GM19099 (cell line): ENCODE results near the gene NAA11.

Source experiments
- POLR2A ChIP-seq: IDR thresholded peaks from 3 replicates; pipeline ENCODE4 v1.6.1; 2011; ENCODE audit warnings: low read depth; ENCODE audit not compliant: insufficient read length; ENCODE audit errors: extremely low read depth

NAA11 gene

DNA sequence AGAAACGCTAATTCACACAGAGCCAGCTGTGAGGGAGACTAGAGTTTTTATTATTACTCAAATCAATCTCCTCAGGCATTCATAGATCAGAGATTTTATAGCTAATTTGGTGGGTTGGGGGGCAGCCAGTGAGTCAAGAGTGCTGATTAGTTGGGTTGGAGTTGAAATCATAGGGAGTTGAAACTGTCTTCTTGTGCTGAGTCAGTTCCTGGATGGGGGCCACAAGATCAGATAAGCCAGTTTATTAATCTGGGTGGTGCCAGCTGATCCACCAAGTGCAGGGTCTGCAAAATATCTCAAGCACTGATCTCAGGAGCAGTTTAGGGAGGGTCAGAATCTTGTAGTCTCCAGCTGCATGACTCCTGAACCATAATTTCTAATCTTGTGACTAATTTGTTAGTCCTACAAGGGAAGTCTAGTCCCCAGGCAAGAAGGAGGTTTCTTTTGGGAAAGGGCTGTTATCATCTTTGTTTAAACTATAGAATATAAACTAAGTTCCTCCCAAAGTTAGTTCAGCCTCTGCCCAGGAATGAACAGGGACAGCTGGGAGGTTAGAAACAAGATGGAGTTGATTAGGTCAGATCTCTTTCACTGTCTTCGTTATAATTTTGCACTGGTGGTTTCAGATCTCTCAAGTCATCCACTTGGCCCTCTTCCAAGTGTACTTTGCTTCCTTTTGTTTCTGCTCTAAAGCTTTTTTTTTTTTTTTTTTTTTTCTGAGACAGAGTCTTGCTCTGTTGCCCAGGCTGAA, 5.4 kb upstream of the NAA11 start:
- TF ChIP-seq POLR2A = no peak

DNA sequence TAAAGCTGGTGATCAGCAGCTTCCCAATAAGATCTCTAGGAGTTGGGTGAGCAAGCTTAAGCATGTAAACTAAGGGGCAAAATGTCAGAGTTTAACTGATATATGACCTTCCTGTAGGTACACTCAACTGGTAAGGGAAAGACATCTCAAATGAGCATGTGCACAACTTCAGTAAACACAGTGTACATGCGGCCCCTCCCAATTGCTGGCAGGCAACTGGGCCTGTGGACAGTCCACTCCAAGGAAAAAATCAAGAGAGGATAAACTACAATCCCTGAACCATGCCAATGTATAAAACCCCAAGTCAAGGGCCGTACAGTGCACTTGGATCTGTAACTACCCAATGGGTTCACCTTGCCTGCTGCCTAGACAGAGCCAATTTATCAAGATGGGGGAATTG, 4.9 kb upstream of the NAA11 start:
- no peak for TF ChIP-seq POLR2A

- no peak for TF ChIP-seq POLR2A
These were observed 425 bp downstream of the NAA11 start for GRCh38 chr4:79325436-79325835.

DNA sequence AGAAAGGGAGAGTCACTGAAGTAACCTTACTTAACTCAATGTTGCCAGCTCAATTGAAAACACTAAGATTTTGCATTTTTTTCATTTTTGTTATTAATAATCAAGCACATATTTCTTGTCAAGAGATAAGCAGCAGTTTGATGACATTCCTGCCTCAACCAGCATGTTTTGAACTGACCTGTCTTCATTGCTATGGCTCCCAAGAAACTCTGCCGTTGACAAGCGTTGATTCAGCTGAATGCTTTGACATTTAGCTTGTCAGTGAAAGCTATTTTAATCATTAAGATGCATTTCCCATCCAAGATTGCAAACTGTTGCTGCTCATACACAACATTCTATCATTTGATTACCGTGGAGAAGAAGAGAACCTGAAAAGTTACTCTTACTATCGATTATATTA, 5.9 kb downstream of the NAA11 start:
- TF ChIP-seq POLR2A = no peak

DNA sequence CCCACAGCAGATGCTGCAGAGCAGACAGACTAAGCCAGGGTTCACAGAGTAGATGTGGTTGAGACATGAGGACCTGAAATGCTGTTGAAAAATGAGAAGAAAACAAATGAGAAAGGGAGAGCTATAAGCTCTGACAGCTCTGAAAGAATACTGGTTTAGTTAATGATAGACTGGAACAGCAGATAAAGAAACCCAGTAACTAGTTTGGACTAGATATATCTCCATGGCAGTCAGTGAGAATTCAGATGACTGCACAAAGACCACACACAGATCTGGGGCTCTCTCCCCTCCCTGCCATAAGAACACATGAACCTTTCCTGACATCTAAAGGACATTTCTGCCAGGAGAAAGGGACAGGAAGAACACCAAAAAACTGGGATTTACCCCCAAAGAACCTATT, 8.2 kb downstream of the NAA11 start:
- no peak for TF ChIP-seq POLR2A

GRCh38 chr4:79315891-79316290, 10.0 kb downstream of the NAA11 start:
- TF ChIP-seq POLR2A = no peak

DNA sequence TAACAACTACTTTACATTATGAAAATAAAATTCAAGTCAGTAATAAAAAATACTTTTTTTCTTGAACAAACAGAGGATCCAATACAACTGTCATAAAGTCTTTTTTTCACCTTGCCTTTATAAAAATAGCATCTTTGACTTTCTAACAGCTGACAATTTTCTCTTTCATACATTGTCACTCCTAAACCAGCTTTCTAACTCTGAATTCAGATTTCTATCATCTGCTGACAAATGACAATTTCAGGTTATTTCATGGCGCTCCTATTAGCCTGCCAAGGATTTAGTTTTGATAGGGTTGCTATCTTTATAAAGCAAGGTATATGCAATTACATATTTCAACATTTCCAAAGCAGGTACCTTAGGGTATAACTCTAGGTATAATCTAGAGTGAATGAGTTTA, 14.6 kb downstream of the NAA11 start:
- no peak for TF ChIP-seq POLR2A

DNA sequence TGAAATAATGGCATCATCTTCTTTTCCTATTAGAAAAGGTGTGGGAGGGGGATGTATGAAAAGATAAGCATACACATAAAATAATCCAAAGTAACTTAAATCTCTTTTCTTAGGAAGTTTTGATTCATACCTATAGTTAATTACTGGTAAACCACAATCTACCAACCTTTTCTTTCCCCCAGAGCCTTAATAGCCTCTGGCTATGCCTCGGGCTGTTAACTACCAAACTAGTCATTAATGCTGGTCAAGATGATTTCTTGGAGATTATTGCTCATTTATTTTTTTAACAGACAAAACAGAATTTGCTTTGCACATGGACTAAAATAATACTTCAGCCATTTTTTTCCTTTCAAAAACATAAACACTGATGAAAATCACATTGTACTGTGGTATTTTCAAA, 16.9 kb downstream of the NAA11 start:
- no peak for TF ChIP-seq POLR2A

DNA sequence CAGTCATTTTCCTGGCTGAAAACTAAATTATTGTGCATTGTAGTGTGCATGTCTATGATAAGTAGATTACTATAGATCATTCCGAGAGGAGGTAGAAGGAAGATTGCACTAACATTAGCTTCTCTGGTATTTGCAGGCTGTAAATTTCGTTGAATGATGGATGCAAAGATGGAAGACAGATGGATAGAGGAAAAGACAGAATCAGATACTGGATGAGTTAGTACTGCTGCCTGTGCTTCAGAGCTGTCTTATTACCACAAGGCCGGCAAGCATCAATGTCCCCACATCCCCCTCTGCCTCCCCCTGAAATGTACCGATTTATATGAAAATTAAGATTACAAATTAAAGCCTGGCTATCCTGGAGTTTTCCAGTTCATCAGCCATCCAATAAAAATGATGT, 17.7 kb downstream of the NAA11 start:
- no peak for TF ChIP-seq POLR2A

- no peak for TF ChIP-seq POLR2A
These were observed 19.1 kb downstream of the NAA11 start for GRCh38 chr4:79306795-79307194.

DNA sequence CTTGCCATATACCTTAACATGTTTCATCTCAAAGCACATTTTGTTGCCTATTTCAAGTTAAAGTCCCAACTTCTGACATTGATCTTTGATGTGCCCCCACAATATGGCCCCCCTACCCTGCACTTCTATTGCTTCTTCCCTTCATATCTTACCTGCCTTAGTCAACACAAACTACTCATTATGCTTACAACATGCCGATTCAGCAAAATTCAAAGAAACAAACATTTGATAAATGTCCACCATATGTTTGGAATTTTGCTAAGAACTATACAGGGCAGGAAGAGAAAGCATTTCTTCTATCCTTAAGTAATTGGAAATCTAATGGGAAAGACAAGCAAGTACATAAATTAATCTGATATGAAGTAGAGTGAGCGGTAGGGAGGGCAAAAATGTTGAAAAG, 25.6 kb downstream of the NAA11 start:
- TF ChIP-seq POLR2A = no peak

DNA sequence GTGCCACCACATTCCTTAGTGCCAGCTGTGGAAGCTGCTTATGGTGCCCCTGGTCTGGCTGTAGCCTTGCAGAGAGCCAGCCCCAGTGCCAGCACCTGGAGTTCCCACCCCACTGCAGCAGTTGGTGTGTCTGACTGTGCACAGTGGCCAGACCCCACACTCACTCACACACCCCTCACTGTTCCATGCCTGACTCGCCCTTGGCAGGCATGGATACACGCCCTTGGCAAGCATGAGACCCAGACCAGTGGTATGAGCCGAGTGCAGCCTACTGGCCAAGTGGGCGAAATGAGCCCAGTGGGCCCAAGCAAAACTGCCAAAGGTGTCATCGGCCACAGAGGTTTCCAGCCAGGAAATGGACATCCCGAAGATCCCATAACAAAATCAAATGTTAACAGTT, 27.4 kb downstream of the NAA11 start:
- TF ChIP-seq POLR2A = no peak

- no peak for TF ChIP-seq POLR2A
These were observed 27.8 kb downstream of the NAA11 start for GRCh38 chr4:79298027-79298426.

- no peak for TF ChIP-seq POLR2A
These were observed 28.4 kb downstream of the NAA11 start for GRCh38 chr4:79297479-79297878.

DNA sequence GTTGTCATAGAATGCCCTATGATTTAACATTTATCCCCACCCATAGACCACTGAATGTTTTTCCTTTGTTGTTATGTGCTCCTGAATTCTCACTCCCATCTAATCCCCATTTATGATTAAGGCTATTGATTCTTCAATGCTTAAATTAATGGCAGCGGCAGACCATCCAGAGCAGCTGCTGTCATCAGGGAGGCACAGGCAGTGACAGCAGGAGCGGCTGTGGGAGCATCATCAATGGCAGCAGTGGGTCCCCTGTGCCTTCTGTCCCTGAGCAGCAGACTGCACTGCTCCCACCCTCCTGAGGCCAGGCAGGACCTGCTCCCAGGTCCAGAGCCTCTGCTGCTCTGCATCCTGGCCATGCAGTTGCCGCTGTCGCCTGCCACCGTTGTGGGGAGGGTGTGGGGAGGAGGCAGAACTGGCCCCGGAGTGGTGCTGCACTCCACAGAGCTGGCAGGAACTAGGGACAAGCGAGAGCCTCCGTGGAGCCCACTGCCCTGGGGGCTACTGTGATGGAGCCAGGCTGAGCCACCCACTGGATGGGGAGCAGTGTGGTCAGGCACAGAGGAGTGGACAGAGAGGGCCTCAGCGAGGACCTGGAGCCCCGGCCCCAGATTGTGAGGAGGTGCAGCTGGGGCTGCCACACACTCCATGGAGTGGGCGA, 29.0 kb downstream of the NAA11 start:
- no peak for TF ChIP-seq POLR2A

DNA sequence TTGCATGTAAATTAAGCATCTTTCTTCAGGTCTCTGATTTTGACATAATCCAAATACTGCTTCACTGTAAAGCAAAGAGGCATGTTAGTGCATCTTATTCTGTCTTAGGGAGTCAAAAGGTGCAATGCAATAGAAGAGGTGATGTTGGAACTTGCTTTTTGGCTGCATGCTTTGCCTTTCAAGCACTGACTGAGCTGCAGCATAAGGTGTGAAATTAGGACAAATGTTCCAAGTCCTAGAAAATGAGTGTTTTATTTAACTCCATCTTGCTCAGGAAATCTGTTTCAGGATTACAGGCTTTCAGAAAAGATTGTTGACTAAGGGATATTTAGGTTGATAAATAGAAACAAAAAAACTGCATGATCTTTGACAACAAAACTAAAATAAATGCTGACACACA, 30.8 kb downstream of the NAA11 start:
- no peak for TF ChIP-seq POLR2A

DNA sequence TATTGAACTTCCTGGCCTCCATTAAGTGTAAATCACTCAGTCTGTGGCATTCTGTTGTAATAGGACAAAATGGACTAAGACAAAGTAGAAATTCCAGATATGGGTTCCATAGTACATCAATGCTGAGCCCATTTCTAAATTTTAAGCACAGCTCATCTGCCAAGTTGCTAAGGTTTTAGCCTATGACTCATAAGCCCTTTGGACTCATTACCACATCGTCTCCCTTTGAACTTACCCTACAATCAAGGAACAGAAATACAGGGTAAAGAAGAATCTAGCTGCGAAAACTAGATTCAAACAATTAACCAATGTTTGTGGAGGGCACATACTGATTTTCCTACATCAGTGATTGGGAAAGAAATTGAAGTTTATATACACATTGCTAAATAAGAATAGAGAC, 31.8 kb downstream of the NAA11 start:
- TF ChIP-seq POLR2A = no peak
